Kidney tubule cell (primary cell): ENCODE measurements around the gene DCXR.

Experiments used
- DNase-seq: peaks from one replicate; pipeline ENCODE4 v3.0.0-alpha.2; 2018; ENCODE audit warnings: low spot score

Gene DCXR

GRCh38 chr17:82012261-82012639 lies 25.2 kb downstream of the DCXR start:
- DNase-seq: no peak

GRCh38 chr17:82011617-82012187 lies 25.8 kb downstream of the DCXR start:
- no peak for DNase-seq

GRCh38 chr17:82010575-82011525 lies 26.6 kb downstream of the DCXR start:
- DNase-seq: no peak

- no peak for DNase-seq
Measured at GRCh38 chr17:82009413-82009812, 28.1 kb downstream of the DCXR start.

GRCh38 chr17:82008941-82009405 lies 28.5 kb downstream of the DCXR start:
- no peak for DNase-seq

- no peak for DNase-seq
Measured at GRCh38 chr17:82008258-82008940, 29.1 kb downstream of the DCXR start.

- DNase-seq: no peak
Measured at GRCh38 chr17:82007495-82008257, 29.8 kb downstream of the DCXR start.

GRCh38 chr17:82007228-82007494 lies 30.3 kb downstream of the DCXR start:
- DNase-seq: no peak

GRCh38 chr17:82006468-82007227 lies 30.8 kb downstream of the DCXR start:
- DNase-seq: no peak

- DNase-seq: no peak
Measured at GRCh38 chr17:82005701-82006348, 31.7 kb downstream of the DCXR start.

GRCh38 chr17:82004517-82005455 lies 32.7 kb downstream of the DCXR start:
- DNase-seq: no peak

- peak; percentile 97 for DNase-seq
Measured at GRCh38 chr17:82003411-82004381, 33.8 kb downstream of the DCXR start.

- no peak for DNase-seq
Measured at GRCh38 chr17:82001571-82002056, 35.9 kb downstream of the DCXR start.

GRCh38 chr17:82000803-82001570 lies 36.5 kb downstream of the DCXR start:
- DNase-seq: no peak

GRCh38 chr17:81999976-82000802 lies 37.3 kb downstream of the DCXR start:
- no peak for DNase-seq

- DNase-seq: no peak
Measured at GRCh38 chr17:81999587-81999975, 37.9 kb downstream of the DCXR start.
